HG02759 (cell line): Measurements from ENCODE around the gene TYR.
"Not testable (repeated sequence)": the region's sequence is repeated elsewhere in the genome, so short reads cannot be mapped to it uniquely, and the experiment has no call there.

Experiments
- ATAC-seq: cut with Tn5 transposase; IDR thresholded peaks from one replicate; pipeline ENCODE4 v1.9.1; 2021; ENCODE audit warnings: mild to moderate bottlenecking, moderate library complexity; ENCODE audit not compliant: unreplicated experiment

Gene TYR

GRCh38 chr11:89342880-89343572, 165.4 kb downstream of the TYR start:
- not testable (repeated sequence) for ATAC-seq
